Cerebellar cortex (tissue), 1 donor: ENCODE measurements around the gene CSNK2A1.
A peak's percentile ranks its signal among the peaks of the same experiment; 100 is the strongest.

Source experiments
- DNase-seq: peaks from one replicate; pipeline ENCODE4 v3.0.0-alpha.2; 2015; ENCODE audit warnings: low spot score

CSNK2A1 gene

GRCh38 chr20:564192-564591 is 20.6 kb upstream of the CSNK2A1 start:
- DNase-seq, result no peak

- DNase-seq, result no peak
Measured at GRCh38 chr20:563187-563586, 19.6 kb upstream of the CSNK2A1 start.

- DNase-seq, result no peak
Measured at GRCh38 chr20:562232-562897, 18.8 kb upstream of the CSNK2A1 start.

- DNase-seq, result peak; percentile 86
Measured at GRCh38 chr20:561437-562231, 18.0 kb upstream of the CSNK2A1 start.

- no peak for DNase-seq
Measured at GRCh38 chr20:560680-561079, 17.1 kb upstream of the CSNK2A1 start.

- DNase-seq, result no peak
Measured at GRCh38 chr20:558117-558516, 14.5 kb upstream of the CSNK2A1 start.

- no peak for DNase-seq
Measured at GRCh38 chr20:556984-557383, 13.4 kb upstream of the CSNK2A1 start.

GRCh38 chr20:555976-556385 is 12.4 kb upstream of the CSNK2A1 start:
- DNase-seq, result no peak

- no peak for DNase-seq
Measured at GRCh38 chr20:550611-551010, 7.0 kb upstream of the CSNK2A1 start.

- no peak for DNase-seq
Measured at GRCh38 chr20:549722-550496, 6.3 kb upstream of the CSNK2A1 start.

- no peak for DNase-seq
Measured at GRCh38 chr20:548906-549305, 5.3 kb upstream of the CSNK2A1 start.

- DNase-seq, result no peak
Measured at GRCh38 chr20:547394-547793, 3.8 kb upstream of the CSNK2A1 start.

- no peak for DNase-seq
Measured at GRCh38 chr20:546353-546752, 2.8 kb upstream of the CSNK2A1 start.

- DNase-seq, result no peak
Measured at GRCh38 chr20:544153-544725, 649 bp upstream of the CSNK2A1 start.

GRCh38 chr20:542777-543368 is 717 bp downstream of the CSNK2A1 start:
- no peak for DNase-seq

- DNase-seq, result no peak
Measured at GRCh38 chr20:540391-541201, 3.0 kb downstream of the CSNK2A1 start.

- no peak for DNase-seq
Measured at GRCh38 chr20:539848-540247, 3.7 kb downstream of the CSNK2A1 start.

- DNase-seq, result no peak
Measured at GRCh38 chr20:539191-539590, 4.4 kb downstream of the CSNK2A1 start.

- no peak for DNase-seq
Measured at GRCh38 chr20:537983-538382, 5.6 kb downstream of the CSNK2A1 start.

- DNase-seq, result no peak
Measured at GRCh38 chr20:536426-537010, 7.1 kb downstream of the CSNK2A1 start.

GRCh38 chr20:535958-536357 is 7.6 kb downstream of the CSNK2A1 start:
- DNase-seq, result no peak
